ENCODE measurements around the gene NFE2L3.

DNA sequence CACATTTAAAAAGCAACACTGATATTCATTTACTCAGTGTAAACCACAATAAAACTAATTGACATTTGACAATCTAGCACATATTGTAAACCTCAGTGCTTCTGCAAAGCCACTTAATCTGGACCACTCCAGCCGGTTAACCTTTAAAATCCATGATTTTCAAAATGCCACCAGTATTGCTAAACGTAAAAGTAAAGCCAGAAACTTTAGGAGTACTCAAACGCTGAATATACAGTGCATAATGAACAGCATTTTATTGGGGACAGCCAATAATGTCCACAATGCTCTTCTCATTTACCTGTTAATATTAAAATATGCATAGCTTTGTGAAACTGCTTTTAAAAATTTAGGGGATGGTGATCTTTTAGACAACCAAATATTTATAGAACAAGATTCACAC is 37.7 kb downstream of the NFE2L3 start:
- TF ChIP-seq CTCF (IDR thresholded peaks at IDR 0.05; ENCODE audit: low read length) = no peak
- no peak for TF ChIP-seq EZH2 (IDR thresholded peaks at IDR 0.05; ENCODE audit: borderline replicate concordance, low read length)
